CD4-positive, alpha-beta memory T cell (primary cell): Measurements from ENCODE around the gene RAPGEF4. TPM values are rescaled to one million over a fixed set of nuclear protein-coding genes. Genes with fewer than 3 reads are reported as not detected.

Experiments used
- CTCF ChIA-PET: fragments of 350-600 bp; sonication (Branson Sonifier 250); formaldehyde crosslinking; loops from one replicate; lab custom pipeline; 2021; ENCODE audit warnings: inconsistent platforms; ENCODE audit not compliant: partially characterized antibody; lab: Charles Lee
- POLR2A ChIA-PET: fragments of 350-600 bp; sonication (Branson Sonifier 250); formaldehyde crosslinking; loops from one replicate; lab custom pipeline; 2021; ENCODE audit not compliant: partially characterized antibody; lab: Charles Lee
- DNase-seq, 5 donors: peaks; one replicate each; pipeline versions ENCODE4 v3.0.0 to v3.0.0-alpha.2; 2020 to 2022; ENCODE audit warnings: mixed read lengths in 1 of 5
- H3K27ac ChIP-seq: one replicate; pipeline ENCODE4 v1.7.0; 2013; ENCODE audit warnings: low read depth, low read length
- H3K27me3 ChIP-seq: 2 replicates; pipeline ENCODE4 v1.7.0; 2013; ENCODE audit warnings: mild to moderate bottlenecking, low read length, moderate library complexity; ENCODE audit not compliant: insufficient read depth
- H3K36me3 ChIP-seq: 2 replicates; pipeline ENCODE4 v1.7.0; 2013; ENCODE audit warnings: mild to moderate bottlenecking, low read length, moderate library complexity; ENCODE audit not compliant: insufficient read depth
- H3K4me1 ChIP-seq: 2 replicates; pipeline ENCODE4 v1.7.0; 2013; ENCODE audit warnings: mild to moderate bottlenecking, low read length, moderate library complexity; ENCODE audit not compliant: insufficient read depth
- H3K4me3 ChIP-seq, 2 donors: one replicate each; pipeline ENCODE4 v1.7.0; 2013; ENCODE audit warnings: low read length in 2 of 2, mild to moderate bottlenecking in 1 of 2
- H3K9me3 ChIP-seq, 2 donors: one replicate each; pipeline ENCODE4 v1.7.0; 2013; ENCODE audit warnings: low read length in 2 of 2, control low read depth in 1 of 2; ENCODE audit not compliant: control insufficient read depth in 1 of 2
- H3K27ac Mint-ChIP-seq, 7 donors: one replicate each; pipeline ENCODE4 v1.8.0; 2020 to 2021; ENCODE audit warnings: mixed read lengths in 7 of 7, mild to moderate bottlenecking in 6 of 7, inconsistent platforms in 3 of 7, moderate library complexity in 3 of 7
- H3K27me3 Mint-ChIP-seq, 2 donors: one replicate each; pipeline ENCODE4 v1.8.0; 2020 to 2021; ENCODE audit warnings: mixed read lengths in 2 of 2
- H3K36me3 Mint-ChIP-seq, 2 donors: one replicate each; pipeline ENCODE4 v1.8.0; 2020 to 2021; ENCODE audit warnings: mixed read lengths in 2 of 2, inconsistent platforms in 1 of 2, mild to moderate bottlenecking in 1 of 2
- H3K4me1 Mint-ChIP-seq, 4 donors: one replicate each; pipeline ENCODE4 v1.8.0; 2020 to 2021; ENCODE audit warnings: mixed read lengths in 4 of 4, mild to moderate bottlenecking in 1 of 4
- H3K4me3 Mint-ChIP-seq, 8 donors: one replicate each; pipeline ENCODE4 v1.8.0; 2020 to 2021; ENCODE audit warnings: mixed read lengths in 8 of 8, mild to moderate bottlenecking in 7 of 8, moderate library complexity in 6 of 8, inconsistent platforms in 3 of 8
- H3K9me3 Mint-ChIP-seq, 8 donors: one replicate each; pipeline ENCODE4 v1.8.0; 2020 to 2021; ENCODE audit warnings: mixed read lengths in 8 of 8, mild to moderate bottlenecking in 5 of 8, inconsistent platforms in 3 of 8, moderate library complexity in 1 of 8
- intact Hi-C: fragments of 100-400 bp; cut with micrococcal nuclease; formaldehyde crosslinking; loops from one replicate; pipeline ENCODE4 v1.15.1; 2023
- polyA plus RNA-seq, 2 donors: library from polyadenylated mRNA; unstranded; fragments of 300-500 nt; fragmentation: Illumina TruSeq; gene quantifications; one replicate each; pipeline ENCODE4 v1.2.3, GENCODE V29; 2021
- total RNA-seq, 2 experiments: library from RNA; stranded (reverse); gene quantifications; one replicate each; pipeline ENCODE4 v1.2.3, GENCODE V29; 2021

The RAPGEF4 gene
- total and polyA plus RNA-seq, 4 experiments from 2014 or later: not detected

GRCh38 chr2:172945510-172945850, 209.8 kb downstream of the RAPGEF4 start:
- Histone ChIP-seq H3K27me3 (no peaks in the 10 kb centered on the region), H3K27ac (no peak overlapping the region), H3K4me3 (no peak overlapping the region), H3K4me1 (no peaks in the 10 kb centered on the region), H3K9me3 (no peaks in the 10 kb centered on the region), H3K36me3 (no peaks in the 10 kb centered on the region)
- Mint-ChIP-seq H3K36me3 (no peaks in the 10 kb centered on the region), H3K27me3 (peaks cover 11 to 17% of the 10 kb centered on the region in 2 donors), H3K27ac (no peak overlapping the region), H3K9me3 (peaks cover 0 to 8% (median 4%) of the 10 kb centered on the region in 8 donors), H3K4me3 (no peak overlapping the region), H3K4me1 (peaks cover 0 to 4% (median 0%) of the 10 kb centered on the region in 4 donors)
- intact Hi-C loops: no loop called here
- ChIA-PET POLR2A (no interaction called here), CTCF (interaction anchor here (1.4 kb wide), 1 partner anchor 13 kb away, joined by 7 read pairs; no protein-coding TSS in a partner anchor)
- no peak for DNase-seq

- Histone ChIP-seq H3K4me1 (no peaks in the 10 kb centered on the region), H3K36me3 (no peaks in the 10 kb centered on the region), H3K9me3 (no peaks in the 10 kb centered on the region), H3K27ac (no peak overlapping the region), H3K27me3 (no peaks in the 10 kb centered on the region), H3K4me3 (no peak overlapping the region)
- Mint-ChIP-seq H3K9me3 (no peaks in the 10 kb centered on the region), H3K4me1 (peaks cover 0 to 4% (median 0%) of the 10 kb centered on the region in 4 donors), H3K36me3 (no peaks in the 10 kb centered on the region), H3K4me3 (no peak overlapping the region), H3K27me3 (peaks cover 16 to 17% of the 10 kb centered on the region in 2 donors), H3K27ac (no peak overlapping the region)
- ChIA-PET POLR2A (no interaction called here), CTCF (no interaction called here)
- DNase-seq: no peak
- intact Hi-C loops: no loop called here
Measured at GRCh38 chr2:172947461-172948153, 212.0 kb downstream of the RAPGEF4 start.

- Mint-ChIP-seq H3K36me3 (no peaks in the 10 kb centered on the region), H3K4me1 (no peaks in the 10 kb centered on the region), H3K27ac (no peak overlapping the region), H3K4me3 (no peak overlapping the region), H3K9me3 (no peaks in the 10 kb centered on the region), H3K27me3 (peaks cover 11 to 13% of the 10 kb centered on the region in 2 donors)
- no peak overlapping the region for H3K4me3 ChIP-seq
- H3K9me3 ChIP-seq: no peaks in the 10 kb centered on the region
- CTCF ChIA-PET: interaction anchor here (0.8 kb wide), 1 partner anchor 17 kb away, joined by 3 read pairs; no protein-coding TSS in a partner anchor
- no peak for DNase-seq
- intact Hi-C loops: no loop called here
- no peaks in the 10 kb centered on the region for H3K4me1 ChIP-seq
- no peak overlapping the region for H3K27ac ChIP-seq
- H3K36me3 ChIP-seq: no peaks in the 10 kb centered on the region
- no peaks in the 10 kb centered on the region for H3K27me3 ChIP-seq
- POLR2A ChIA-PET: no interaction called here
Measured at GRCh38 chr2:172949522-172949921, 213.9 kb downstream of the RAPGEF4 start.

- Mint-ChIP-seq H3K27ac (no peak overlapping the region), H3K36me3 (no peaks in the 10 kb centered on the region), H3K27me3 (peaks cover 10 to 12% of the 10 kb centered on the region in 2 donors), H3K4me1 (no peaks in the 10 kb centered on the region), H3K4me3 (no peak overlapping the region), H3K9me3 (no peaks in the 10 kb centered on the region)
- intact Hi-C loops: no loop called here
- ChIA-PET POLR2A (no interaction called here), CTCF (no interaction called here)
- DNase-seq: no peak
- no peak overlapping the region for H3K4me3 ChIP-seq
- H3K36me3 ChIP-seq: no peaks in the 10 kb centered on the region
- no peaks in the 10 kb centered on the region for H3K27me3 ChIP-seq
- no peak overlapping the region for H3K27ac ChIP-seq
- no peaks in the 10 kb centered on the region for H3K4me1 ChIP-seq
- H3K9me3 ChIP-seq: no peaks in the 10 kb centered on the region
Measured at GRCh38 chr2:172950565-172950964, 214.9 kb downstream of the RAPGEF4 start.

GRCh38 chr2:172951554-172951953, 215.9 kb downstream of the RAPGEF4 start:
- H3K9me3 Mint-ChIP-seq: no peaks in the 10 kb centered on the region
- Histone ChIP-seq H3K4me1 (no peaks in the 10 kb centered on the region), H3K36me3 (no peaks in the 10 kb centered on the region), H3K27ac (no peak overlapping the region), H3K27me3 (no peaks in the 10 kb centered on the region), H3K9me3 (no peaks in the 10 kb centered on the region), H3K4me3 (no peak overlapping the region)
- H3K27me3 Mint-ChIP-seq: peaks cover 9 to 16% of the 10 kb centered on the region in 2 donors
- no peak for DNase-seq
- ChIA-PET POLR2A (no interaction called here), CTCF (no interaction called here)
- H3K36me3 Mint-ChIP-seq: no peaks in the 10 kb centered on the region
- intact Hi-C loops: no loop called here
- no peak overlapping the region for H3K27ac Mint-ChIP-seq
- H3K4me1 Mint-ChIP-seq: no peaks in the 10 kb centered on the region
- H3K4me3 Mint-ChIP-seq: no peak overlapping the region

GRCh38 chr2:172953411-172953810, 217.8 kb downstream of the RAPGEF4 start:
- no peaks in the 10 kb centered on the region for H3K36me3 ChIP-seq
- Mint-ChIP-seq H3K9me3 (no peaks in the 10 kb centered on the region), H3K27me3 (peaks cover 6 to 12% of the 10 kb centered on the region in 2 donors), H3K4me3 (no peak overlapping the region), H3K27ac (no peak overlapping the region), H3K36me3 (no peaks in the 10 kb centered on the region), H3K4me1 (no peaks in the 10 kb centered on the region)
- CTCF ChIA-PET: interaction anchor here (1.1 kb wide), 1 partner anchor 21 kb away, joined by 3 read pairs; no protein-coding TSS in a partner anchor
- H3K4me3 ChIP-seq: no peak overlapping the region
- no peak overlapping the region for H3K27ac ChIP-seq
- POLR2A ChIA-PET: no interaction called here
- no peaks in the 10 kb centered on the region for H3K4me1 ChIP-seq
- no peak for DNase-seq
- H3K27me3 ChIP-seq: no peaks in the 10 kb centered on the region
- intact Hi-C loops: no loop called here
- H3K9me3 ChIP-seq: no peaks in the 10 kb centered on the region

GRCh38 chr2:172953970-172954852, 218.6 kb downstream of the RAPGEF4 start:
- Histone ChIP-seq H3K4me3 (no peak overlapping the region), H3K36me3 (no peaks in the 10 kb centered on the region), H3K4me1 (no peaks in the 10 kb centered on the region), H3K27me3 (no peaks in the 10 kb centered on the region), H3K9me3 (no peaks in the 10 kb centered on the region), H3K27ac (no peak overlapping the region)
- Mint-ChIP-seq H3K4me3 (no peak overlapping the region), H3K4me1 (no peaks in the 10 kb centered on the region), H3K36me3 (no peaks in the 10 kb centered on the region), H3K9me3 (no peaks in the 10 kb centered on the region), H3K27ac (no peak overlapping the region), H3K27me3 (peaks cover 8 to 12% of the 10 kb centered on the region in 2 donors)
- ChIA-PET POLR2A (no interaction called here), CTCF (interaction anchor here (1.1 kb wide), 1 partner anchor 22 kb away, joined by 3 read pairs; no protein-coding TSS in a partner anchor)
- intact Hi-C loops: no loop called here
- no peak for DNase-seq
